CD4-positive, alpha-beta T cell (primary cell): ENCODE measurements around the gene UCHL5. TPM values are rescaled to one million over a fixed set of nuclear protein-coding genes. Genes with fewer than 3 reads are reported as not detected.

Experiments used
- ATAC-seq: fragments of 200-7000 bp; cut with Tn5 transposase; one replicate; pipeline ENCODE4 v1.10.0; 2022; ENCODE audit warnings: mild to moderate bottlenecking; ENCODE audit not compliant: poor library complexity
- CTCF ChIA-PET: fragments of 350-600 bp; sonication (Branson Sonifier 250); formaldehyde crosslinking; loops from one replicate; lab custom pipeline; 2021; ENCODE audit warnings: antibody characterized with exemption, inconsistent platforms; lab: Charles Lee
- POLR2A ChIA-PET: fragments of 350-600 bp; sonication (Branson Sonifier 250); formaldehyde crosslinking; loops from one replicate; lab custom pipeline; 2021; ENCODE audit warnings: antibody characterized with exemption, inconsistent platforms; lab: Charles Lee
- DNase-seq, 14 experiments: peaks; one replicate each; pipeline ENCODE4 v3.0.0-alpha.2; 2013 to 2020; ENCODE audit warnings: mixed read lengths in 2 of 14
- H3K27ac ChIP-seq, 2 donors: one replicate each; pipeline versions ENCODE4 v1.5.1 to v1.7.0; 2013; ENCODE audit warnings: low read length in 2 of 2, low read depth in 1 of 2, mild to moderate bottlenecking in 1 of 2
- H3K27me3 ChIP-seq, 2 experiments: 1 replicate in 1 of 2; 2 replicates in 1 of 2; pipeline versions ENCODE4 v1.6.1 to v1.7.0; 2013; ENCODE audit warnings: low read length in 2 of 2, control low read depth in 1 of 2, mild to moderate bottlenecking in 1 of 2, moderate library complexity in 1 of 2; ENCODE audit not compliant: insufficient read depth in 2 of 2, control insufficient read depth in 1 of 2
- H3K36me3 ChIP-seq: one replicate; pipeline ENCODE4 v1.6.1; 2013; ENCODE audit warnings: low read length, control low read depth; ENCODE audit not compliant: insufficient read depth
- H3K4me1 ChIP-seq: one replicate; pipeline ENCODE4 v1.6.1; 2013; ENCODE audit warnings: low read length, control low read depth; ENCODE audit not compliant: insufficient read depth
- H3K4me3 ChIP-seq: one replicate; pipeline ENCODE4 v1.5.1; 2013; ENCODE audit warnings: mild to moderate bottlenecking, low read length, moderate library complexity
- H3K9me3 ChIP-seq, 2 experiments: 1 replicate in 1 of 2; 2 replicates in 1 of 2; pipeline versions ENCODE4 v1.6.1 to v1.7.0; 2013; ENCODE audit warnings: low read length in 2 of 2, mild to moderate bottlenecking in 2 of 2, control low read depth in 1 of 2, moderate library complexity in 1 of 2; ENCODE audit not compliant: control insufficient read depth in 1 of 2, insufficient read depth in 1 of 2
- H3K27ac Mint-ChIP-seq: one replicate; pipeline ENCODE4 v1.8.0; 2020; ENCODE audit warnings: mixed read lengths
- H3K27me3 Mint-ChIP-seq: one replicate; pipeline ENCODE4 v1.8.0; 2021; ENCODE audit warnings: mixed read lengths
- H3K36me3 Mint-ChIP-seq: one replicate; pipeline ENCODE4 v1.8.0; 2021; ENCODE audit warnings: low read depth, mixed read lengths
- H3K4me1 Mint-ChIP-seq: one replicate; pipeline ENCODE4 v1.8.0; 2021; ENCODE audit warnings: low read depth, mixed read lengths
- H3K4me3 Mint-ChIP-seq: one replicate; pipeline ENCODE4 v1.8.0; 2020; ENCODE audit warnings: mild to moderate bottlenecking, mixed read lengths
- H3K9me3 Mint-ChIP-seq: one replicate; pipeline ENCODE4 v1.8.0; 2020; ENCODE audit warnings: mixed read lengths
- CTCF ChIP-seq: fragments of 200-600 bp; IDR thresholded peaks from one replicate; pipeline ENCODE4 v1.8.0; 2022; ENCODE audit warnings: antibody characterized with exemption, mild to moderate bottlenecking
- intact Hi-C, 2 experiments: fragments of 100-400 bp; cut with DNase I in 1 of 2; cut with micrococcal nuclease in 1 of 2; formaldehyde crosslinking; loops; one replicate each; pipeline versions ENCODE4 v1.15.1 to v1.9.0; 2023 to 2025; cut with DNase I, micrococcal nuclease
- polyA plus RNA-seq, 2 donors: library from polyadenylated mRNA; unstranded; fragments of 120-200 nt; gene quantifications; one replicate each; pipeline ENCODE4 v1.2.1, GENCODE V29; 2013
- total RNA-seq, 174 experiments: library from RNA in 2 of 174; stranded (reverse) in 2 of 174; gene quantifications; one replicate each; pipeline ENCODE4 v1.2.3 and lab custom pipeline; 2021 to 2026

The UCHL5 gene, protein sequence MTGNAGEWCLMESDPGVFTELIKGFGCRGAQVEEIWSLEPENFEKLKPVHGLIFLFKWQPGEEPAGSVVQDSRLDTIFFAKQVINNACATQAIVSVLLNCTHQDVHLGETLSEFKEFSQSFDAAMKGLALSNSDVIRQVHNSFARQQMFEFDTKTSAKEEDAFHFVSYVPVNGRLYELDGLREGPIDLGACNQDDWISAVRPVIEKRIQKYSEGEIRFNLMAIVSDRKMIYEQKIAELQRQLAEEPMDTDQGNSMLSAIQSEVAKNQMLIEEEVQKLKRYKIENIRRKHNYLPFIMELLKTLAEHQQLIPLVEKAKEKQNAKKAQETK
- total RNA-seq (10 to 100 TPM; 16.4 to 19.2 TPM), total RNA-seq (lab: John Stamatoyannopoulos, UW) (18.5 to 146 (median 45.0) reads per million in 172 experiments)
- polyA plus RNA-seq (2013, experiment 1 of 2): 27.8 TPM
- polyA plus RNA-seq (2013, experiment 2 of 2): 31.0 TPM

DNA sequence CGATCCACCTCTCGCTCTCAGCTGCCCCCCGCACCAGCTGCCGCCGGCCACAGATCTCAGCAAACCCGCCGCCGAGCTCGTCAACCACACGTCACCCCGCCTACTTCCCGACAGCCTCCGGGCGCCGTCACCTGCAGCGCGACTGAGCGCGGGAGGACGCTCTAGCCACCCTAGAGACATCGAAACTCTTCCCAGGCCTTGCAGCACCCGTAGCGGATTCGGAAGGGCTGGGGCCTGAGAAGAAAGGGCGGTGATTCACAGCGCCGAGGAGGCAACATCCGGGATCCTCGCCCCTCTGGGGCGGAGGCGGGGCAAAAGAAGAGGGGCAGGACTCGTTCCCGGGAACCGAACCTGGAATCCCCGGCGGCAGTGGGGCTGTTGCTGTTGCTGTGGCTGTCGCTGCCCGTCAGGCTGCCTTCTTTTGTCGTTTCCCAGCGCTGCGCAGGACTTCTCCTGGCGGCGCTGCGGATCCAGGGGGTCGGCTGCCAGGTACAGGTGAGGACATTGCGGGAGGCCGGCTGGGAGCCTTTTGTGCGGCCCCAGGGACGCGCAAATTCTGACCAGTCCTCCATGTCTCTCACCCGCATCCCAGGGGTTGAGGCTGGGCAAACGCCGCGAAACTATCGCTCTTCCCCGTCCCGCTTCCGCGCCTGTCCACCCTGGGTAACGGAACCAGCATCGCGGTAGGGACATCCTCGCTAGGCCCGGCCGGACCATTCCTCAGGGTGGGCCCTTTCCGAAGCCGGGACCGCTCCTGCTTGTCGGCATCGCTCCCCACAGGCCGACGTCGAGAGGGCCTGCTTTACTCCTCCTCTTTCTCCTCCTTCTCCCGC lies at the start of gene UCHL5, which contains the start of gene RO60:
Gene UCHL5 (minus strand): TSS at position 79 of the 833 bp plus-strand sequence. CDS start 100 bp downstream, outside the sequence.
Gene RO60 (plus strand): TSS at position 331 of the 833 bp plus-strand sequence. CDS start 9,443 bp downstream, outside the sequence.
- Mint-ChIP-seq H3K4me1 (peaks cover 78% of the 10 kb centered on the region), H3K27me3 (no peaks in the 10 kb centered on the region), H3K9me3 (no peaks in the 10 kb centered on the region), H3K27ac (peak within 1 kb of the TSS; percentile 96), H3K36me3 (peaks cover 20% of the 10 kb centered on the region), H3K4me3 (peak within 1 kb of the TSS; percentile 100)
- H3K27ac ChIP-seq: peak within 1 kb of the TSS; percentile 83
- no peaks in the 10 kb centered on the region for H3K27me3 ChIP-seq
- ATAC-seq (peak; percentile 96), DNase-seq (peak; percentile 87 to 99 (median 92))
- H3K9me3 ChIP-seq: no peaks in the 10 kb centered on the region
- intact Hi-C loops: loop anchor here (1.0 to 5.0 kb wide), 4 partner anchors 43 to 418 kb away; partner anchors contain the start of gene CDC73 (in 1 of the 2)
- peak within 1 kb of the TSS; percentile 95 for H3K4me3 ChIP-seq
- no peak for TF ChIP-seq CTCF
- H3K36me3 ChIP-seq: no peaks in the 10 kb centered on the region
- peaks cover 24% of the 10 kb centered on the region for H3K4me1 ChIP-seq
- POLR2A ChIA-PET: interaction anchor here (0.8 to 2.2 kb wide), 15 partner anchors 11 to 1230 kb away, joined by 3 to 42 read pairs (median 5); partner anchors contain the start of genes CDC73, GLRX2 and RGS2
- CTCF ChIA-PET: interaction anchor here (0.7 to 1.8 kb wide), 6 partner anchors 10 to 254 kb away, joined by 3 to 15 read pairs (median 5); partner anchors contain the start of genes CDC73 and RGS2

DNA sequence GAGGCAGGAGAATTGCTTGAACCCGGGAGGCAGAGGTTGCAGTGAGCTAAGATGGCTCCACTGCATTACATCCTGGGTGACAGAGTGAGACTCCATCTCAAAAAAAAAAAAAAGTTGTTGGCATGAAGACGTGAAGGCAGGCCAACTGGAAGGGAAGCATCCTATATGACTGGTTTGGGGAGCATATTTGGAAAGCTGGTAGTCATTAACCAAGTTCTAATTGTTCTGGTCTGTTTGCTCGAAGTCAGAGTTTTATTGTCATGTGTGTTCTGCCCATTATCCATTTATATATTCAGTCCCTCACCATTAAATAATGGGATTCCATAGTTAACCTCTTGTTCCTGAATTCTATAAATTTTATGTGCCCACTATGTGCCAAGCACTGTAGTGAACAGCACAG lies 49.3 kb upstream of the UCHL5 start:
- H3K4me1 ChIP-seq: peaks cover 13% of the 10 kb centered on the region
- DNase-seq (no peak), ATAC-seq (no peak)
- H3K27me3 Mint-ChIP-seq: no peaks in the 10 kb centered on the region
- no peaks in the 10 kb centered on the region for H3K9me3 ChIP-seq
- no peaks in the 10 kb centered on the region for H3K9me3 Mint-ChIP-seq
- CTCF ChIA-PET: no interaction called here
- no peaks in the 10 kb centered on the region for H3K36me3 ChIP-seq
- H3K4me3 Mint-ChIP-seq: no peak overlapping the region
- H3K4me1 Mint-ChIP-seq: peaks cover 18% of the 10 kb centered on the region
- intact Hi-C loops: no loop called here
- H3K27me3 ChIP-seq: no peaks in the 10 kb centered on the region
- no peak overlapping the region for H3K4me3 ChIP-seq
- H3K27ac Mint-ChIP-seq: no peak overlapping the region
- no peak overlapping the region for H3K27ac ChIP-seq
- peaks cover 5% of the 10 kb centered on the region for H3K36me3 Mint-ChIP-seq
- no peak for TF ChIP-seq CTCF
- POLR2A ChIA-PET: interaction anchor here (6.1 kb wide), 1 partner anchor 14 kb away, joined by 52 read pairs; the partner anchor contains the start of gene CDC73

DNA sequence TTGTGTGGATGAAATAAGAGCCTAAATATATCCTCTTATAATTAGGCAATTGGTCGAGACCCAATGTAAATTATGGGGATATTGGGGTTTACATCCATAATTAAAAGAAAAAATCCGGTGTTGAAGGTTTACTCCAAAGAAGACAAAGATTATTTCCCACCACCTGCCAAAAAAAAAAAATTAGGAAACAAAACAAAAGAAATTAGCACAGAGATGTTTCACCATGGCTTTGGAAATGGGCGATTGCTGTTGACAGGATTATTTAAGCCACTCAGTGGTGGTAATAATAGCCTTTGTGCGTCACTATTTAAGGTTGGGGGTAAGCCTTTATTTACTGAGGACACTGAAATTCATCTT lies 46.6 kb upstream of the UCHL5 start:
- DNase-seq (no peak), ATAC-seq (no peak)
- CTCF ChIA-PET: interaction anchor here (1.0 kb wide), 1 partner anchor 17 kb away, joined by 3 read pairs; no protein-coding TSS in a partner anchor
- H3K4me3 ChIP-seq: peak overlapping the region; percentile 91
- no peak for TF ChIP-seq CTCF
- intact Hi-C loops: loop anchor here (1.0 to 2.0 kb wide), 2 partner anchors 15 to 17 kb away; partner anchors contain the start of gene CDC73 (in 1 of the 2)
- H3K27ac ChIP-seq: peak overlapping the region in 1 of 2 donors; percentile 25
- H3K9me3 Mint-ChIP-seq: no peaks in the 10 kb centered on the region
- H3K36me3 ChIP-seq: no peaks in the 10 kb centered on the region
- H3K4me1 ChIP-seq: peaks cover 18% of the 10 kb centered on the region
- H3K27me3 ChIP-seq: no peaks in the 10 kb centered on the region
- H3K27me3 Mint-ChIP-seq: no peaks in the 10 kb centered on the region
- peaks cover 35% of the 10 kb centered on the region for H3K4me1 Mint-ChIP-seq
- H3K9me3 ChIP-seq: no peaks in the 10 kb centered on the region
- H3K4me3 Mint-ChIP-seq: peak overlapping the region; percentile 90
- H3K27ac Mint-ChIP-seq: peak overlapping the region; percentile 85
- H3K36me3 Mint-ChIP-seq: peaks cover 11% of the 10 kb centered on the region
- POLR2A ChIA-PET: interaction anchor here (1.2 to 6.1 kb wide), 4 partner anchors 14 to 47 kb away, joined by 4 to 52 read pairs (median 9); partner anchors contain the start of genes CDC73, RO60 and UCHL5
